UCSD-AML1 (cell line): ENCODE measurements around the gene LILRB3.
"Not testable (repeated sequence)": the region's sequence is repeated elsewhere in the genome, so short reads cannot be mapped to it uniquely, and the experiment has no call there.

Experiments used
- DNase-seq: peaks from one replicate; lab custom pipeline; 2025; ENCODE audit not compliant: unreplicated experiment; lab: John Stamatoyannopoulos, UW

LILRB3 gene

GRCh38 chr19:54243809-54244208 is 21.0 kb upstream of the LILRB3 start:
- DNase-seq, result not testable (repeated sequence)

GRCh38 chr19:54242646-54243045 is 19.8 kb upstream of the LILRB3 start, which contains the start of gene LILRA6:
TSS of gene LILRA6 (minus strand) at chr19:54242790.
- not testable (repeated sequence) for DNase-seq

DNA sequence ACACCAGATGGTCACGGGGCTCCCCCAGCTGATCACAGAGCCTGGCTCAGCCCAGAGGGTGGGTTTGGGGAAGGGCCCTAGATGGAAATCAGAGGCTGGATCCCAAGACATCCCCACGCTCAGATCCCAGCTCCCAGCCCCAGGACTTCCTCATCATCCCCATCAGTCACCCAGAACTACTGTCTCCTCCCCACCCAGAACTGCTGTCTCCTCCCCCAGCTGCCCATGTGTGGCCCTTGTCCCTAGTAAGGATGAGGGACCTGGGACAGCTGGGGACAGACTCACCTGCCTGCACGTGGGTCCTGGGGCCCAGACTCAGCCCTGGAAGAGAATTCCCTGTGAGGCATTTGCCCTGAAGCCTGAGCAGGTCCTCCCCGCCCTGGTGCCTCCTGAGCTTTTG is 19.4 kb upstream of the LILRB3 start:
- DNase-seq, result not testable (repeated sequence)

- not testable (repeated sequence) for DNase-seq
These were observed 17.8 kb upstream of the LILRB3 start for GRCh38 chr19:54240372-54241336.

DNA sequence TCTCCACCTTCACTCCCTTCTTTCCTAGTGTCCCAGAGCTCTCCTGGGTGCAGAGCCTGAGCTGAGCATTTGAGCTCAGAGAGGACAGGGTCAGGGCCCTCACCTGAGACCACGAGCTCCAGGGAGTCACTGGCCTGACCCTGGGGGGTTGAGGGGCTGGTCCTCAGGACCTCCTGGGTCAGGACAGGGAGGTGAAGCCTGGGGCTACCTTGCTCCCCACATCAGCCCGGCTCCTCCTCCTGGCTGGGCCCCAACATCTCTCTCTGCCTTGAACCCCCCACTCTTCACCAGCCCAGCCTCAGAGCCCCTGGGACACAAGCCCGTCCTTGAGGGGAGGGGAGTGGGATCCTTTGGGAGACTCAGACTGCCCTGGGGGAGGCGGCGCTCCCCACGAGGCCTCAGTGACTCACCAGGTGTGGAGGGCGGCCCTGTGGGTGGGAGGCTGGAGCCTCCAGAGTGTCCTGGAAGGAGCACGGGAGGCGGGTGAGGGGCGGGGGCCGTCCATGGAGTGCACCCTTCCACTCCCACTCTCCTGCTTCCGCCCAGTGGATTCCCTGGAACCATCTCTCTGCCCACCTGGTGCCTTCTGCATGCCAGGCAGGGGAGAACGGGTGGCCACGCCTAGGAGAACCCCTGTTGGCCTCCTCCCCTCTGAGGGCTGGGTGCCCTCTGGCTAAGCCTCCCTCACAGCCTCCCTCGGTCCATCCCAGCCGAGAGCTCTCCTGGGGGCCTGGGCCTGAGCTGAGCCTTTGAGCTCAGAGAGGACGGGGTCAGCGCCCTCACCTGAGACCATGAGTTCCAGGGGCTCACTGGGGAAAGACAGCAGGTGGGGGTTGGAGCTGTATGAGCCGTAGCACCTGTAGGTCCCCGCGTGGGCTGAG is 16.9 kb upstream of the LILRB3 start:
- DNase-seq, result not testable (repeated sequence)

DNA sequence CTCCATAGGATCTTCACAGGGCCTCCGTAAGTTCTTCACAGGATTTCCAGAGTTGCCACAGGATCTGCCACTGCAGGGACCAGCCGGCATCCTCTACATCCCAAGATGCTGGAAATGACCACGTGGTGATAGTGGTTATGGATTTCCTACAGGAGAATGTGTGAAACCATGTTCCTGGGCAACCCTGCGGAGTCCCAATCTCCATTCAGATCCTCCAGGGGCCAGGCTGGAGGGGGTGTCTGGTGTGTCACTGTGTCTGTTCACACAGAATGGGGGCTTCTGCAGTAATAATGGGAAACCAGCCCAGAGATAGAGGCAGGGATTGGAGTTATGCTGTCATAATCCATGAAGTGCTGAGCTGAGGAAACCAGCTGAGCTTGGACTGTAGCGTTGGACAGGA is 11.1 kb upstream of the LILRB3 start:
- DNase-seq, result no peak

DNA sequence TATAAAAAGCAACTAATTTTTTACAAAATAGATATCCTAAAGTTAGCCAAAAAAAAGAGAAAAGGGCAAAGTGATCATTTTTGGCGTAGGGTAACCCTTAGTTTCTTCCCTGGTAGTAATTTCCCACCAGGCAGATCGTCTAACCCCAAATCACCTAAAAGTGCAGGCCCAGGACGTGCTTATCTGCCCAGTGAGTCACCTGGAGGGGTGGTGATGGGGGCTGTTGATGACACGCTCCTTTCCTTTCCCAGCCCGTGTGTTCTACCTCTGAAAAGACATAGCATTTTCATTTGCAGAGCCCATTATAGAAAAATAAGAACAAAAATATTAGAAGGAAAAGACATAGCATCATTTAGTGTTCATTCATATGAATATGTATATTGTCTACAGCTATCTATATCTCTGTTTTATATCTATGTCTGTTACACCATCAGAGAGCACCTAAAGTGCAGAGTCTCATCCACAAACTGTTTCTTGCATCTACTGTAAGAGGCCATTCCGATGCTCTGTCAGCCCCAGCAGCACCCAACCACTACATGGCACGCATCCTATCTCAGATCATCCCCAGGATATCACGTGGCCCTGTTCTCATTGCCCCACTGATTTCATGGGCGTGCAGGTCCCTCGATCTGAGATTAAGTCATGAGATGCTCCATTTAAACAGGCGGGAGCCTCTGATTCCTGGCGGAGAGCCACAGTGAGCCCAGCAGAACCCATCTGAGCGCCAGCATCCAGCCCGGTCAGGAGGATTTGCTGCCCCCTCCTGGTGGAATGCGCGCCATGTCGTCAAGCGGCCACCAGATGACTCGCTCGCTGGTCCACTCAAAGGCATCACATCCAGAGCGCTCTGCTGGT is 8.5 kb upstream of the LILRB3 start:
- DNase-seq, result peak; percentile 83

DNA sequence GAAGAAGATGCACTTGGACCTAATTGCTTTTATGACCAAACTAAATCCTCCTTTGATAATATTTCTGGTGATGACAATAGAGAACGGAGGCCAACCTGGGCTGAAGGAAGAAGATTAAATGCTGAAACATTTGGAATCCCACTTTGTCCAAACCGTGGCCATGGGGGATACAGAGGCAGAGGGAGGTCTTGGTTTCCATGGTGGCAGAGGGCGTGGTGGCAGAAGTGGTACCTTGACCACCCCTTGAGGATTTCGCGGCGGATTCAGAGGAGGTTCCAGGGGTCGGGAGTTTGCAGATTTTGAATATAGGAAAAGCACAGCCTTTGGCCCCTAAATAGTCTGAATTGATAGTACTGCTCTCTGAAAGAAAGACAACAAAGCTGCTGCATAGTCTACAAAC is 7.2 kb upstream of the LILRB3 start:
- no peak for DNase-seq

DNA sequence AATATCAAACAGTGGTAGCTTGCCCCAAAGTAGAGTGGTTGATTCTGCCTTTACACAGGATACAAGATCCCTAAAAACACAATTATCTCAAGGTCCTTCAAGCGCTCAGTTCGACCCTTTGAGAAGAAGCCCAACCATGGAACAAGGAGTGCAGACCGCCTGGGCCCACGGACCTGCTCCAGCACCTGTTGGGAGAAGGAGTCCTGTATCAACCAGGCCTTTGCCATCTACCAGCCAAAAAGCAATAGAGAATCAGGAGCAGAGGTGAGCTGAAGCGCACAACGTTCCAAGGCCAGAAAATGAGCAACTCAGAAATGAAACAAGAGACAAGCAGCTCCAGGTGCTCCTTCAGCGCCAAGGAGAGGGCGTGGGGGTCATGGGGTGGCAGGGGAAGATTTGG is 6.3 kb upstream of the LILRB3 start:
- DNase-seq, result no peak

GRCh38 chr19:54224619-54225018 is 1.8 kb upstream of the LILRB3 start:
- not testable (repeated sequence) for DNase-seq

GRCh38 chr19:54223937-54224281 is 1.1 kb upstream of the LILRB3 start:
- not testable (repeated sequence) for DNase-seq

- DNase-seq, result not testable (repeated sequence)
These were observed 600 bp upstream of the LILRB3 start for GRCh38 chr19:54223277-54223936.

DNA sequence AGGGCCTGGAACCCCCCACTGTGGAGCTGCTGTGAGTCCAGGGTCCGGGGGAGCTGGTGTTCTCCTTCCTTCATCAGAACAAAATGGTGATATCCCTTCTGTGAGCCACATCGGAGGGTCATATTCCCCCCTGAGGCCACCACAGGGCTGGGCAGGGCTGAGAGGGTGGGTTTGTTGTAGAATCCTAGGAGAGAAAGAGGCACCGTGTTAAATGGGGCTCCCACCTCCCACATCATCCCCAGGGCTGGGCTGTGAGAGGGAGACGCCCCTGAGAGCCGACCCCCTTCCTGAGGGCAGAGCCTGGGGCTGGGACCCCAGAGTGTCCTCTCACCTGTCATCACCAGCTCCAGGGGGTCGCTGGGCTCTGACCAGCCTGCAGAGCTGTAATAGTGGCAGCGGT is 860 bp downstream of the LILRB3 start:
- DNase-seq, result not testable (repeated sequence)

- DNase-seq, result not testable (repeated sequence)
These were observed 3.1 kb downstream of the LILRB3 start for GRCh38 chr19:54219702-54220101.

DNA sequence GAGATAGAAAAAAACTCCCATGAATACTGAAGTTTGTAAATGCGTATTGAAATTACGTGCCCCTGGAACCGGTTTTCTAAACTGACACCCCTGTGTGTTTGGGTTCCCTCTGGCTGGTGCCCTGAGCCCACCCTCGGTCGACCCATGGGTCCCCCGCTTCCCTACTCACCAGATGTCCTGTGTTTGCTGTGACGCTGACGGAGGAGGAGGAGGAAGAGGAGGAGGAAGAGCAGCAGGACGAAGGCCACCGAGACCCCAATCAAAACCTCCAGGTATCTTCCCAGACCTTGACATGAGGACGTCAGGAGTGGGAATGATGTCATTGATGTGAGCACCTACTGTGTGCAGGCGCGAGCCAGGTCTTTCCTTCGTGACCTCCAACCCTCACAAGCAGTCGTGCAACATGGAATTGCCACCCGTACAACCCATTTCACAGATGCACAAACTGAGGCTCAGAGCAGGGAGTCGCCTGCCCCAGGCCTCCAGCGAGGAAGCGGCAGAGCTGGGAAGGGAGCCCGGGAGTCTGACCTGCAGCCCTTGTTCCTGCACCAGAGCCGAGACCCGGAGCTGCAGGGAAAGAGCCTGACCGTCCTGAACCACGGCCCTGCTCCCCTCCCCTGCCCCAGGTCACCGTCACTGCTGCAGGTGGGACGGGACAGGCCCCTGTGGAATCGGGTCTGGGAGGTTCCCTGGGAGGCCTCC is 3.7 kb downstream of the LILRB3 start:
- no peak for DNase-seq

DNA sequence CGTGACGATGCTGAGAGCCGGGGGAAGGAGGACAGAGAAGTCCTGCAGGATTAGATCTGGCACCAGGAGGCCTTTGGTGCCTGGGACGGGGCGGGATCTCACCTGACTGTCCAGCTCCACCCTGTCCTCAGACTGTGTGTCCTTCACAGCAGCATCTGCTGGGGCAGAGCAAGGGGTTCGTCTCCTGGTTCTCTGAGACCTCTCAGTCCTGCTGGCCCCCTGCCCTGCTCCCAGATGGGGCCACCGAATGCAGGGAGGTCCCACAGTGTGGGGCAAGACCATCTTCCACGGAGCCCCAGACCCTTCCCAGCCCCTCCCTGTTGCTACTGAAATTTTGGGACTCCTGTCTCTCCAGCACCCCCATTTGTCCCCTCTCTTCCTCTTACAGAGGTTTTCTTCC is 4.5 kb downstream of the LILRB3 start:
- DNase-seq, result no peak

GRCh38 chr19:54217517-54218247 is 5.1 kb downstream of the LILRB3 start:
- not testable (repeated sequence) for DNase-seq

DNA sequence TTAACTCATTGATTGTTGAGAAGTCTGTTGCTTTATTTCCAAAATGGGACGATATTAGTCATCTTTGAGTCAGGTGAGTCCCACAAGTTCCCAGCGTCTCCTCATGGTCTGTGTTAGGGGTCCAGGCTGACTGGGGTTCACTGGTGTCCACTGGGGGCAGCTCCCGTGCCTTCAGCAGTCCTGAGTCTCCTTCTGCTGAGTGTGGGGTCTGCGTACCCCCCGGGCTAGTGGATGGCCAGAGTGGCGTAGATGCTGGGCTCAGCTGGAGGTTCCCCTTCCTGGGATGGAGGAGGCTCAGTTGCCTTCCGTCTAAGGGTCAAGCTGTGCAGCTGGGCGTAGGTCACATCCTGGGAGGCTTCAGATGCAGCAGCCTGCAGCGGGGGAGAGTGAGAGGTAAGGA is 5.9 kb downstream of the LILRB3 start:
- DNase-seq, result no peak

DNA sequence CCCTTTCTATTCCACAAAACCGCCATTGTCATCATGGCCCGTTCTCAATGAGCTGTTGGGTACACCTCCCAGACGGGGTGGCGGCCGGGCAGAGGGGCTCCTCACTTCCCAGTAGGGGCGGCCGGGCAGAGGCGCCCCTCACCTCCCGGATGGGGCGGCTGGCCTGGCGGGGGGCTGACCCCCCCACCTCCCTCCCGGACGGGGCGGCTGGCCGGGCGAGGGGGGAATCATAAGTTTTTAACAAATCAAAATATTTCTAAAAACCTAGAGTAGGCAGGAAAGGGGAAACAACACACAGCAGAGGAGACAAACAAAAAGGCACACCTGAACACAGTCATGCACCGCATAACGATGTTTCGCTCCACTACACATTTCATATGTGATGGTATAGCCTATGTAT is 8.1 kb downstream of the LILRB3 start:
- not testable (repeated sequence) for DNase-seq
